DMS53 (cell line): ENCODE results near the gene EIF1AD.
"Not testable (repeated sequence)": the region's sequence is repeated elsewhere in the genome, so short reads cannot be mapped to it uniquely, and the experiment has no call there.

Experiments used
- DNase-seq: peaks from one replicate; lab custom pipeline; 2025; lab: John Stamatoyannopoulos, UW

The EIF1AD gene

DNA sequence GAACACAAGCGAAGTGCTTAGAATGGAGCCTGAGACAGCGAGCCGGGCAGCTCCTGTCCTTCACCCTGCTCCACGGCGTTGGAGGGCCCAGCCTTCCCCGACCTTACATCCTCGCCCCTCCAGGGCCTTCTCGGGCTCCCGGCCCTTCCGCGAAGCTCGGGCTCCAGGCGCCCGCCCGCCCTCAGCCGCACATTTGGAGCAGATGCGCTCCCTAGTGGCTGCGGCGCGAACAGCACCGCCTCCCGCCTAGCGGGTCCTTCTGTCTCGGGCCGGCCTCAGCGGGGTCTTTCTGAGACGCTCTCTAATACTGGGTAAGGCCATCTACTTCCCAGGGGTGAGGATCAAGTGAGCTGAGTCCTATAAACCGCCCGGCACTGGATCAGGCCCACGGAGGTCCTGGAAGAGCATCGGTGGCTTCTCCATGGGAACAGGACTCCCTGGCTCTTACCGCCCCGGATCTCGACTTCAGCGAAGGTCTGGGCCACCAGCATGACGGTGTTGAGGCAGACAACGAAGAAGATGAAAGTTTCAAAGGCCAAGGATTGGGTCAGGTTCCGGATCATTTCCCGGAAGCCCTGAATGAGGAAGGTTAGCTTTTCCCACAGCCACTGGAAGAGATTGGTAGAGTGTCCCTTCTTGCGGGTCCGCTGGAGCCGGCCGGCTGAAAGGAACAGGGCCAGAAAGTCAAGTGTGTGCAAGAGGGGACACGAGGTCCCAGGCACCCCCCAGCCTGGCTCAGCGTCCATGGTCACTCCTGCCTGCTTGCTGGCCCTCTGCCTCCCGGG, 20.6 kb upstream of the EIF1AD start:
- DNase-seq = peak; percentile 85

DNA sequence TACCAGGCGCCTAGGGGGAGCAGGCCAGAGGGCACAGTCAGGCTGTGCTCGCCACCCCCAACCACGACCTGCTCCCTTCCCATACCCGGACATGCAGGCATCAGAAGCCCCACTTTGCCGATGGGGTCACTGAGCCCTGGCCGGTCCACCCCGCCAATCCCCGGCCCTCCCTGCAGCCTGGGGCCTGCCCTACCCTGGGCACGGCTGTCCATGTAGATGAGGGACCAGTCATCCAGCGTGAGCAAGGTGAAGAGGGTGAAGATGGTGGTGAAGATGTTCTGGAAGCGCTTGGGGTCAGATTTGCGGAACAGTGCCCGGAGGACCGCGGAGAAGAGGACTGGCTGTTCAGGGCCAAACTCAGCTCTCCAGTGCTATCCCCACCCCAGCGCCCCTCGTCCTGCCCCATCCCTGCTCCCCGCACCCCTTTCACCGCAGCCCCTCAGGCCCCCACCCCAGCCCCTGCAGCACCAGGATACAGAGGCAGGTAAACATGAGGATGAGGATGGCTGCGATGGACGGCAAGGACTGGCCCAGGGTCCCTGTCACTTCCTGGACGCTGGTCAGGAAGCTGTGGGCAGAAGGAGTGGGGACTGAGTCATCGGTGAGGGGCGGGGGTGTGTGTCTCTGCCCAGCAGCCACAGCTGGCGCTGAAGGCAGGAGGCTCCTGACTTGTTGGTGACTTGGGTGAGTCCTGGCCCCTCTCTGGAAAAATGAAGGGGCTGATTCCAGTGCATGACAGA, 18.8 kb upstream of the EIF1AD start:
- DNase-seq = peak; percentile 91

GRCh38 chr11:66020212-66020611, 18.3 kb upstream of the EIF1AD start:
- no peak for DNase-seq

DNA sequence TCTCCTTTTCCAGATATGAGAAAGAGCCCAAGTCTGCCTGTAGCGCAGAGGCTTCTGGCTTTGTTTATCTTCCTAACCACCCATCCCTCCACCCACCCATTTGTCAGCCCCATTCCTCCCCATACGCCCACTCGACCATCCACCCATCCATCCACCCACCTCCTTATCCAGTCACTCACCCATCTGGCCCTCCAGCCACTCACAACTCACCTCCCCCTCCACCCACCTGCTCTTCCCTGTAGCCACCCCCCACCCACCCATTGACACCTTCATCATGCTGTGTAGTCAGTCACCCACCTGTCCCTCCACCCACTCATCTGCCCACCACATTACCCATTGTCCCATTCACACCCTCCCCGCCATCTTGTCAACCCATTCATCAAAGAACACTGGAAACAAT, 15.4 kb upstream of the EIF1AD start:
- DNase-seq = no peak

DNA sequence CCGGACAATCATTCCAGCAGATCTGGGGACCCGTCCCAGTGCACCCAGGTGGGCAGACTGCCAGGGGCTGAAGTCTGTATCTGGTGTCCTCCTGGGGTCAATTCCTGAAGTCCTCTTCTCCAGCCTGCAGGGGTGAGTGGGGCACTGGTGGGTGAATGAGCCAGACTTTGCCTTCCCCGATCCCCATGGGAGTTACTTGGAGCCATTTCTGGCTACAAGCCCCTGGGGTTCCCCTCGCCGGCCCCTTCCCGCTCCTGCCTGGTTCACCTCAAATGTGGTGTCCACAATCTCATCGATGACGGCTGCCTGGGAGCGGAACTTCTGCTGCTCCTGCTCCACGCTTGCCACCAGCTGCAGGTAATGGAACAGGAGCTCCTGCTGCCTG, 14.8 kb upstream of the EIF1AD start:
- no peak for DNase-seq

GRCh38 chr11:66015936-66016792, 14.2 kb upstream of the EIF1AD start:
- no peak for DNase-seq

- no peak for DNase-seq
These were observed 13.5 kb upstream of the EIF1AD start for GRCh38 chr11:66015454-66015881.

DNA sequence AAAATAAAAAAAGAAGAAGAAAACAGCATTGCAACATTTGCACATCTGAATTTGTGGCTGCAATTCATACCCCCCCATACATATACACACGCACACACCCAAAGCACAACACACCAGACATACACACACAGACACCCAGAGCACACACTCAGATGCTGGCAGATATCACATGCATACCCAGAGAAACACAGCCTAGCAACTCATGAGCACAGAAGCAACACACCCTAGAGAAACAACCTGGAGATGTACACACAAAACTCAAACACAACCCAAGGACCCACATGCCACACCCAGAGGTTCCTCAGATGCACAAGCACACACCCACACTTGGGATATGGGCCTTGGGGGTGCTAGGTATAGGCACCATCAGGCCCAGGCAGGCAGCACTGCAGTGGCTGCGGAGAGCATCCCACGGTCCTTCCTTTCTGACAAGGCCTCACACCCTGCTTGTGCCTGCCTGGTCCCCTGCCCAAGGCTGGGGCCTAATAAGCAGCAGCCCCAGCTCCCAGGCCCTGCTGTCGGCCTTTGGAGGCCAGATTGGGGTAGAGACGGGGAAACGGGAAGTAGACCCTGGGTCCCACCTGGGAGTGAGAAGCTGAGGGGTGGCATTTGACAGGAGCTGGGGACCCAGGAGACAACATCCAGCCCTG, 13.0 kb upstream of the EIF1AD start:
- no peak for DNase-seq

DNA sequence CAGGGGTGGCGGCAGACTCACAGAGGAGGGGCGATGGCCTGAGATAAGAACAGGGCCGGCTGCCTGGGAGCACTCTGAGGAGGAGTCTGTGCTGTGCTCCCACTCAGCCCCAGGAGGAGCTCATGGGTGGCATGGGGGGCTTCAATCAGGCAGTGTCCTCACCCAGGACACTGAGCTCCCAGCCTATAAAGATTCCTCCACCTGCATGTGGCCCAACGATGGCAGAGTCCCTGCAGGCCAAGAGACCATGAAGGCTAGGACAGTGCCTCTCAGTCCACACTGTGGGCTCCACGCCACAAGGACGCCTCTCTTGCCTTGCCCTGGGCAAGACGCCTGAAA, 11.8 kb upstream of the EIF1AD start:
- DNase-seq = no peak

GRCh38 chr11:66012946-66013761, 11.2 kb upstream of the EIF1AD start:
- peak; percentile 25 for DNase-seq

- peak; percentile 50 for DNase-seq
These were observed 10.5 kb upstream of the EIF1AD start for GRCh38 chr11:66012371-66012945.

DNA sequence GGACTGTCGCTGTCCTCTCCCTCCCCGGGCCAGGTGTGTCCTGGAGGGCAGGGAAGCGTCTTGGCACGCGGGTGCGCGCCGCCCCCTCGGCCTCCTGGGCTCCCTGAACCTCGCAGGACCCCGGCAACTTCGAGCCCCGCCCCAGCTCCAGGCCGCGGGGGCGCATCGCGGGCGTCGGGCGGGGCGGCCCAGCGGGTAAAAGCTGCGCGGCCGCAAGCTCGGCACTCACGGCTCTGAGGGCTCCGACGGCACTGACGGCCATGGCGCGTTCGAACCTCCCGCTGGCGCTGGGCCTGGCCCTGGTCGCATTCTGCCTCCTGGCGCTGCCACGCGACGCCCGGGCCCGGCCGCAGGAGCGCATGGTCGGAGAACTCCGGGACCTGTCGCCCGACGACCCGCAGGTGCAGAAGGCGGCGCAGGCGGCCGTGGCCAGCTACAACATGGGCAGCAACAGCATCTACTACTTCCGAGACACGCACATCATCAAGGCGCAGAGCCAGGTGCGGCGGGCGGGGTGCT, 9.9 kb upstream of the EIF1AD start, which contains the start of gene CST6:
Gene CST6 (plus strand): TSS at position 224 of the 519 bp plus-strand sequence. CDS start 37 bp downstream, at position 261.
- DNase-seq = peak; percentile 82

DNA sequence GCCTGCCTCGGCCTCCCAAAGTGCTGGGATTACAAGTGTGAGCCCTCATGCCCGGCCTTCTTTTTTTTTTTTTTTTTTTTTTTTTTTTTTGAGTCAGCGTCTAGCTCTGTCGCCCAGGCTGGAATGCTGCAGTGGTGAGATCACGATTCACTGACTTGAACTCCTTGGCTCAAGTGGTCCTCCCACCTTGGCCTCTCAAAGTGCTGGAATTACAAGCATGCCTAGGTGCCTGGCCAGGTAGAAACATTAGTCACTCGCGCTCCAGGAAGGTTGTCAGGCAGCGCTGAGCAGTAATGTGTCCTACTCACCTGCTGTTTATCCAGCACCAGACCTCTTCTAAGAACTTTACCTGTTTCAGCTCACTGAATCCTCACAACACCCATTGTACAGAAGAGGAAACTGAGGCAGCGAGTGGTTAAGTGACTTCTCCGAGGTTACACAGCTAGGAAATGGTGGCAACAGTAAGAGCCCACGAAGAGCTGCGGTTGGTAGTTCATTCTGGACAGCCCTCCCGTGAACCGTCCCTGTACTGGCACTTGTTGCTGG, 9.4 kb upstream of the EIF1AD start:
- DNase-seq = peak; percentile 79

- not testable (repeated sequence) for DNase-seq
These were observed 8.1 kb upstream of the EIF1AD start for GRCh38 chr11:66010036-66010435.

GRCh38 chr11:66008468-66009101, 6.6 kb upstream of the EIF1AD start:
- DNase-seq = no peak

DNA sequence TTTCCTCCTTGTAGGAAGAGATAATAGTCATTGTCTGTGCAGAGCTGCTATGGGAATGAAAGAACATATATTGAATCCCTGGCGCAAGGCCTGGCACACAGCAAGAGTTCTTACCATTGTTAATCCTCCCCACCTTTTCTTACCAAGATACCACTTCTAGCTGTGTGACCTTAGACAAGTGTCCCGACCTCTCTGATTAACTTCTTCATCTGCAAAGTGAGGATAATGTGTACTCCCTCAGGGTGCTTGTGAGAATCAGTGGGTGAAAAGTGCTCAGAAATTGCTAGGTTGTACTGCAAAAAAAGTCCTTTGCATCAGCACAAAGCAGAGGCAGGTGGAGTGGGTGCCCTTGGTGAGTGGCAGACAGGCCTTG, 6.1 kb upstream of the EIF1AD start:
- no peak for DNase-seq

- no peak for DNase-seq
These were observed 5.3 kb upstream of the EIF1AD start for GRCh38 chr11:66007201-66007634.

GRCh38 chr11:66006891-66007176, 4.9 kb upstream of the EIF1AD start:
- no peak for DNase-seq

DNA sequence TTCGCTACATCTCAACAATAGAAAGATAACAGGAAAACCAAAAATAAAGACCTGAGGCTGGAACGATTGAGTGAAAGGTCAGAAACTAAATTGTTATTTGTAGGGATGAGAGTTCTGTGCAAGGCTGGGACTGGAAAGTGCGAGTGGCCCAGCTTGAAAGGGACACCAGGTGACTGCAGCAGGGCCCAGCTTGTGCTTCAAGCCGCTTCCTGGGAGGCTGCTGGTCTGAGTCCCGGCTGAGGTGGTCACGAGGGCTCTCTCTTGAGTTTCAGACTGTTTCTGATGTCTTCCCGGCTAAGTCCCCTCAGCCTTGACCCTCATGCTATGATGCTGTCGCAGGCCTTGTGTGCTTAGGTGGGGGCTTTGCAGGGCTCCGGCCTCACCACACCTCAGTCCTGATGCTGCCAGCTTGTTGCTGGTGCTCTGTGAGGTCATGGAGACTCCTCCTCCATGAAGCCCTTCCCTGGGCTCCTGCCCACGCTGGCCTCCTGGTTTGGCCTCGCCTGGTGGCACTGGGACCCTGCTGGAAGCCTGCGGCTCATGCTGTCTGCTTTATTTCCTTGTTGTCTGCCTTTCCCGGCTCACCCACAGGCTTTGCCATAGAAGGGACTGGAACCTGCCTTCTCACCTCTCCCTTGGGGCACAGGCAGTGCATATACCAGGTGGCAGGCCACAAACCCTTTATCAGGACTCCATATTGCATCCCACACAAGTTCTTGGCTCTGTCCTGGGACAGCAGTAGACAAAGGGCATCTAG, 4.4 kb upstream of the EIF1AD start:
- no peak for DNase-seq
